Pancreas (tissue), 10 donors: ENCODE data around the gene RP2. TPM values are rescaled to one million over a fixed set of nuclear protein-coding genes. Genes with fewer than 3 reads are reported as not detected.

ENCODE experiments used
- ATAC-seq, 4 donors: fragments of 200-7000 bp; cut with Tn5 transposase; one replicate each; pipeline versions ENCODE4 v1.8.0 to v1.9.1; 2020; ENCODE audit warnings: mild to moderate bottlenecking in 4 of 4, moderate library complexity in 4 of 4
- DNase-seq, 6 donors: peaks; one replicate each; pipeline ENCODE4 v3.0.0-alpha.2; 2020
- FAIRE-seq: peaks from 2 replicates; lab custom pipeline; 2012; peaks lifted over from hg19 to GRCh38; lab: Jason Lieb, UNC
- H3K27ac ChIP-seq, 4 donors: fragments of 200-600 bp; sonication (generic); 1 replicate in 3 of 4; 2 replicates in 1 of 4; pipeline versions ENCODE4 v1.5.0 to v1.8.0; 2020
- H3K27me3 ChIP-seq, 4 donors: fragments of 200-600 bp; one replicate each; pipeline ENCODE4 v1.8.0; 2021
- H3K36me3 ChIP-seq, 3 donors: fragments of 200-600 bp; sonication (generic) in 1 of 3; one replicate each; pipeline versions ENCODE4 v1.5.0 to v1.8.0; 2020 to 2021
- H3K4me1 ChIP-seq, 3 donors: fragments of 200-600 bp; one replicate each; pipeline ENCODE4 v1.8.0; 2021
- H3K4me3 ChIP-seq, 4 donors: fragments of 200-600 bp; sonication (generic) in 2 of 4; one replicate each; pipeline versions ENCODE4 v1.5.0 to v1.8.0; 2020 to 2021
- H3K9me3 ChIP-seq, 4 donors: fragments of 200-600 bp; one replicate each; pipeline ENCODE4 v1.8.0; 2021
- CTCF ChIP-seq, 4 donors: fragments of 200-600 bp; sonication (generic) in 3 of 4; IDR thresholded peaks; one replicate each; pipeline versions ENCODE4 v1.5.0 to v1.8.0; 2021; ENCODE audit warnings: antibody characterized with exemption in 4 of 4
- WGBS, 2 donors: extraction: QIAGEN DNeasy Blood & Tissue Kit; methylation state at CpG; one replicate each; pipeline ENCODE4 v1.1.7; 2013; 5-methylcytosine and 5-hydroxymethylcytosine counted together
- intact Hi-C, 3 donors: fragments of 100-400 bp; cut with DNase I; formaldehyde crosslinking; loops; one replicate each; pipeline versions ENCODE4 v1.11.1 to v1.14.2; 2022
- polyA plus RNA-seq, 2 donors: library from polyadenylated mRNA; stranded (reverse); fragments of 200-250 nt; gene quantifications; one replicate each; pipeline ENCODE4 v1.2.3, GENCODE V29; 2013
- total RNA-seq, 6 donors: library from RNA; stranded (reverse); fragmentation: NEBNext Ultra II Directional in 4 of 6; extraction: Animal tissue kit (Norgen Biotek cat#: 25700) in 4 of 6; gene quantifications; one replicate each; pipeline versions ENCODE4 v1.2.1 to v1.2.4, GENCODE V29; 2021 to 2023
- donor health status: healthy with polysubstance abuse.
- donor health status: DM: no; HTN: no; CAD: no; lungs with moderate emphysema.
- donor health status: DM: no; HTN: no; CAD: no.
- donor health status: control.
- donor health status: control.
- donor health status: Bipolar disorder and iron deficiency.
- donor health status: DM: yes; HTN: yes; CAD: no.
- donor health status: DM: no; HTN: no; CAD: no.
- donor health status: DM: no; HTN: no; CAD: no.
- donor health status: DM: yes; HTN: yes; CAD: no.

Gene RP2
- total and polyA plus RNA-seq, 8 donors, result 1.4 to 6.0 (median 2.2) TPM

GRCh38 chrX:46929439-46930261 lies 92.8 kb downstream of the RP2 start:
- FAIRE-seq (no peak), DNase-seq (no peak), ATAC-seq (peak in 1 of 4 donors; percentile 38)
- 60 to 83% methylated on average over 3 of the region's 3 CpGs for WGBS, 2 donors
- no peaks in the 10 kb centered on the region for H3K36me3 ChIP-seq
- peaks cover 0 to 5% (median 0%) of the 10 kb centered on the region in 4 donors for H3K27me3 ChIP-seq
- no peak overlapping the region for H3K4me3 ChIP-seq
- H3K27ac ChIP-seq, result no peak overlapping the region
- no peak for TF ChIP-seq CTCF (IDR thresholded peaks at IDR 0.05)
- intact Hi-C loops, result no loop called here
- no peaks in the 10 kb centered on the region for H3K9me3 ChIP-seq
- no peaks in the 10 kb centered on the region for H3K4me1 ChIP-seq

Other genes with a start within 250 kb of the RP2 start
- gene SLC9A7, start 77.9 kb upstream of the RP2 start, total RNA-seq, result 10 to 100 TPM in 2 of 6 donors, 1 to 10 TPM in 4; 5.9 to 16.0 (median 7.4) TPM
- 1 to 10 TPM; 2.2 to 2.9 TPM for gene SLC9A7, start 77.9 kb upstream of the RP2 start, polyA plus RNA-seq
- gene JADE3, start 75.4 kb downstream of the RP2 start, total RNA-seq, result 10 to 100 TPM in 2 of 6 donors, 1 to 10 TPM in 4; 8.0 to 11.9 (median 9.5) TPM
- gene JADE3, start 75.4 kb downstream of the RP2 start, polyA plus RNA-seq, result 1 to 10 TPM; 2.7 to 3.4 TPM
- 10 to 100 TPM; 11.2 to 30.1 (median 20.0) TPM for gene RGN, start 241.4 kb downstream of the RP2 start, total RNA-seq
- 10 to 100 TPM; 21.3 to 32.1 TPM for gene RGN, start 241.4 kb downstream of the RP2 start, polyA plus RNA-seq